GM21576 (cell line): ENCODE measurements around the gene ISLR2.

Source experiments
- ATAC-seq: cut with Tn5 transposase; IDR thresholded peaks from one replicate; pipeline ENCODE4 v1.9.1; 2021; ENCODE audit warnings: mild to moderate bottlenecking, moderate library complexity; ENCODE audit not compliant: unreplicated experiment

ISLR2 gene

DNA sequence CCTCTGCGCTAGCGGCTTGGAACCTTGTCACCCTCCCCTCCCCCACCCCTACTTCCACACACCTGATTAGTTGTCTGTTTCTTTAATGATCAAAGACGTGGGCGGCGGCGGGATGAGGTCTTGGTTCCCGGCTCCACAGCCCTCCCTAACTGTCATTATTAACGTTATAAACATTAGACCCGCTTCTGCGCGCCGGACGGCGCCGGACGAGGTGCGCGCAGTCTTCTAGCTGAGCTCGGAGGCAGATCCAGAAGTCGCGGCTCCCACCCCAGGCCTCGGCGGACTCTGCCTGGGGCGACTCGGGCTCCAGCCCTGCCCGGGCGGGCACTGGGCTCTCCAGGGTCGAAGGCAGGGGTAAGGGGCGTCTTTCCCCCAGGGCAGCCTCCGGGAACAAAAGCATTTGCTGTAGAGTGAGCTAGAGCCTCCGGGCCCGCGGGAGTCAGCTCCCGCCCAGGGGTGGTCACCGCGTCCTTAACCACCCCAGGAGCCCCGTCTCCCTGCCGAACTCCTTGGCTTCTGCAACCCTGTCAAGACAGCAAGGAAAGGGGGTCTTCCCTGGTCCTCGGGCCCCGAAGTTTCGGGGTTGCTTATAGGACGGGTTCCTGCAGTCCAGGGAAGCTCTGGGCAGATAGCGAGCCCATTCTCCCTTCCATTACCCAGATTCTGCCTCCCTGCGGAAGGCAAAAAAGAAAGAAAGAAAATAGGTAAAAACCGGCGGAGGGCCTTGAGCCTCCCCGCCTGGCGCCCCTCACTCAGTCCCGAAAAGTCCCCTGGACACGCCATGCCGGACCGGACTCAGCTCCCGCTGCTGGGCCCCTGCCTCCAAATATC lies 2.2 kb upstream of the ISLR2 start:
- no peak for ATAC-seq

DNA sequence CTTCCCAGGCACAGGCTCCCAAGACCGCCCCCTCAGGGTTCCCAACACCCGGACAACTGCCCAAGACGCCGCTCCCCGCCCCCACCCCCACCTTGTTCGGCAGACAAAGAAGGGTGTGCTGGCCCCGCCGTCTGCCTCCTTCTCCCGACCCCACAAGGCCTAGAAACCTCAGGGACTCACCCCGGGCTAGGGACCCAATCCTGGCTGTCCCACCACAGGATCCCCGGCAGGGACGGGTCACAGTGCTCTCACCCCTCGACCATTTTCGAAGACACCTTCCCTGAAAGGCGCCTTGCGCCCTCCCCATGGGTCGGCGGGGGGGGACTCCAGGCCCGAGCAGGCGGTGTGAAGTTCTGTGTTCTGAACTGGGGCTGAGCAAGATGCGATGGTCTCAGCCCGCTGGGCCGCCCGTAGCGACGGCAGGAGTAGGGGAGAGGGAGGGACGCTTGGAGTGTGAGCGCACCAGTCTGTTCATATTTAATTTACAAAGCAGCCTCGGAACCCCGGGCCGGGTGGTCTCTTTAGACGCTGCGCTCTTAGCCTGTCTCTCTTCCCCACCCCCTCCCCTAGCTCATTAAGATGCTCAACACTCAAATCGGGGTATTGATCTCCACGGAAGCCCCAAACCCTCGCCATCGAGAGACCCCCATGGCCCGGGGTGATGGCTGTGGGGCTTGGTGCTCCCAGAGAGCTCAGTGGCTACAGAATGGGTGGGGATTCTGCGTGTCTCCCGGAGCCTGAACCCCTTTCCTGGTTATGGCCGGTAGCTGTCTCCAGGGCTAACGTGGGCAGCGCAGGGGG lies 1.4 kb upstream of the ISLR2 start:
- ATAC-seq, result no peak

DNA sequence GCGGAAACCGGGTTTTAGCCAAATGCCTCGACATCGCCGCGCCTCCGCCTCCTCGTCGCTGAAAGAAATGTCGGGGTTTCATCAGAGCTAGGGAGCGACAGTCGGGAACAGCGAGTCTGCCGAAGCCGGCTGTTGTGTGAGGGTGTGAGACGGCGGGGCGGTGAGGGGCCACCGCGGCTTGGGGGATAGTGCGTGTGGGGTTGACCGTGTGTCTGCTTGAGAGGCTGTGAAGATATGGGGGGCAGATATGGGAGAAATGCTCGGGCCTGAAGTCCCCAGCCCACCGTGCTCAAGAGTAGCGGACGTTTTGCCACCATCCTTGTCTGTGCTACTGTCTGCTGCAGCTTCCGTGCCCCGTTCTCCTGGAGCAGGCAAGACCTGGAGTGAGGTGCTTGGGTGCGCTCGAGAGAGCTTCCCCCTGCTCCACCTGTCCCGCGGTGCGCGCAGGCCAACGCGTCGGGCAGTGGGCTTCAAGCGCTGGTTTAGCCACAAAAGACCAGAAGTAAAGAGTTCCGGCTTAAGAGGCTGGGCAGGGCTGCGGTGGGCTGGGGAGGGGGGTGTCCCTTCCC lies 716 bp upstream of the ISLR2 start:
- no peak for ATAC-seq

DNA sequence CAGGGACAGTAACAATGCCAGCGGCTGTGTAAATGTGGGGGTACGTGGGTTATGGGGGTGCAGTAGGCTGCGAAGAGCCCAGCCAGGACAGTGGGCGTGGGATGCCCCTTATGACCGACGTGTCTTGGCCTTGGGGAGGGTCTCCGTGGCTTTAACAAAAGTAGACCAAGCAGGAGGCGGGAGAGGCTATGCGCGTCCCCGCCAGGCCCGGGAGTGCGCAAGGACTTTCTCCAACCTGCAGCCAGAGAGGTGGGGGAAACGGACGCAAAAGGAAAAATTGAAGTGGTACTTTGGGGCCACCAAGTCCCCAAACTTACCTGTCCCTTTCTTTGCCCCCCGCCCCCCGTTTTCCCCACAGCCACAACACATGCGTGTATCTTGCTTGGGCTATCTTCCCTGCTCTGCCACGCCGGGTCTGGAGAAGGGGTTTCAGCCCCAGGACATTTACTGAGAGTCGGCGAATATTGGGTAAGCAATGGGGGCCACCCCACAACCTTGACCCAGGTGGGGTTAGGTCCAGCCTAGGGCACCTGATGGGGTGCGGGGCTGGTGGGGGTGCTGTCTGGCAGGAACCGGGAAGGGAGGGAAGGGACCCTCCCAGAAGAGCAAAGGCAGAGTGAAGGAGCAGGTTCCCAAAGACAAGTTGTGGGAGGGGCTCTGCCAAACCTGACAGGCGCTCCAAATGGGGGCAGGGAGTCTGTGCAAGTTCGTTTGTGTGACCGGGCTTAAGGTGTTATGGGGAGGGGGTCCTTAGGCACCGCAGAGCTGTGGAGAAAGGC lies 652 bp downstream of the ISLR2 start:
- ATAC-seq, result no peak

DNA sequence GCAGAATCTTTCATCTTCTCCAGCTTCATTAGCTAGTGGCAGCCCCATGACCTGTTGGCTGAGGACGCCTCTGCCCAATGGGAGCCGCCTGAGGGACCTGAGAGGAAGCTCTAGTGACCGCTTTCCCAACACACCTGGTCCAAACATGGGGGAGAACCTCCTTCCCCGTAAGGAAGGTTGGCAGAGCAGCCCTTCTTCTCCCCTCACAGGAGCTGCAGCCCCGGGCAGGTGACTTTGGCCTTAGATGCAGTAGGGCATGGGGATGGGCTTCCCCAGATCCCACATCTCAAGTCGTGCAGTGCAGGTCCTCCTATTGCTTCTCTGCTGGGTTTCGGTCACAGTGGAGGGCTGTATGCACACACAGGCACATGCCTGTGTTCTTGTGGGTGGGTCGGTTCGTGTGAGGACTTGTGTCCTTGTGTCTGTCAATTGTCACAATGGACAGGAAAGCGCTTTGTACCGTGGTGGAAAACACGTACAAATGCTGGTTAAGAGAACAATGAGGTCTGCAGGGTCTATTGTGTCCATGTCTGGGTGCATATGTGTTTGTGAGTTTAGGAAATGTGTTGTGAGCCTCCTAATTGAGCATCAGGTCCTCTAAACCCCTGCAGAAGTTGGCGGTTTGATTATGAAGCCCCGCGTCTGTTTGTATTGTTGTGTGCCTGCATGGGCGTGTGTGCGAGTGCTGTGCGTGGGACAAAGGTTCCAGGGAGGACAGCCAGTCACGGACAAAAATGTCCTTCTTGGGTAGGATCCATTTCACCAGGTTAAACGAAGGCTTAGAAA lies 1.4 kb downstream of the ISLR2 start:
- ATAC-seq, result no peak

DNA sequence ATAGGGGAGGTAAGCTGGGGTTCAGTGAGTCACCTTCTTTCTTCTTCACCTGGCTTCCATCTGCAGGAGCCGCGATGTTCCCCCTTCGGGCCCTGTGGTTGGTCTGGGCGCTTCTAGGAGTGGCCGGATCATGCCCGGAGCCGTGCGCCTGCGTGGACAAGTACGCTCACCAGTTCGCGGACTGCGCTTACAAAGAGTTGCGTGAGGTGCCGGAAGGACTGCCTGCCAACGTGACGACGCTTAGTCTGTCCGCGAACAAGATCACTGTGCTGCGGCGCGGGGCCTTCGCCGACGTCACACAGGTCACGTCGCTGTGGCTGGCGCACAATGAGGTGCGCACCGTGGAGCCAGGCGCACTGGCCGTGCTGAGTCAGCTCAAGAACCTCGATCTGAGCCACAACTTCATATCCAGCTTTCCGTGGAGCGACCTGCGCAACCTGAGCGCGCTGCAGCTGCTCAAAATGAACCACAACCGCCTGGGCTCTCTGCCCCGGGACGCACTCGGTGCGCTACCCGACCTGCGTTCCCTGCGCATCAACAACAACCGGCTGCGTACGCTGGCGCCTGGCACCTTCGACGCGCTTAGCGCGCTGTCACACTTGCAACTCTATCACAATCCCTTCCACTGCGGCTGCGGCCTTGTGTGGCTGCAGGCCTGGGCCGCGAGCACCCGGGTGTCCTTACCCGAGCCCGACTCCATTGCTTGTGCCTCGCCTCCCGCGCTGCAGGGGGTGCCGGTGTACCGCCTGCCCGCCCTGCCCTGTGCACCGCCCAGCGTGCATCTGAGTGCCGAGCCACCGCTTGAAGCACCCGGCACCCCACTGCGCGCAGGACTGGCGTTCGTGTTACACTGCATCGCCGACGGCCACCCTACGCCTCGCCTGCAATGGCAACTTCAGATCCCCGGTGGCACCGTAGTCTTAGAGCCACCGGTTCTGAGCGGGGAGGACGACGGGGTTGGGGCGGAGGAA lies 2.6 kb downstream of the ISLR2 start:
- ATAC-seq, result no peak

DNA sequence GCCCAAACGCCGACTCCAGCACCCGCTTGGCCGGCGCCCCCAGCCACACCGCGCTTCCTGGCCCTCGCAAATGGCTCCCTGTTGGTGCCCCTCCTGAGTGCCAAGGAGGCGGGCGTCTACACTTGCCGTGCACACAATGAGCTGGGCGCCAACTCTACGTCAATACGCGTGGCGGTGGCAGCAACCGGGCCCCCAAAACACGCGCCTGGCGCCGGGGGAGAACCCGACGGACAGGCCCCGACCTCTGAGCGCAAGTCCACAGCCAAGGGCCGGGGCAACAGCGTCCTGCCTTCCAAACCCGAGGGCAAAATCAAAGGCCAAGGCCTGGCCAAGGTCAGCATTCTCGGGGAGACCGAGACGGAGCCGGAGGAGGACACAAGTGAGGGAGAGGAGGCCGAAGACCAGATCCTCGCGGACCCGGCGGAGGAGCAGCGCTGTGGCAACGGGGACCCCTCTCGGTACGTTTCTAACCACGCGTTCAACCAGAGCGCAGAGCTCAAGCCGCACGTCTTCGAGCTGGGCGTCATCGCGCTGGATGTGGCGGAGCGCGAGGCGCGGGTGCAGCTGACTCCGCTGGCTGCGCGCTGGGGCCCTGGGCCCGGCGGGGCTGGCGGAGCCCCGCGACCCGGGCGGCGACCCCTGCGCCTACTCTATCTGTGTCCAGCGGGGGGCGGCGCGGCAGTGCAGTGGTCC lies 3.5 kb downstream of the ISLR2 start:
- ATAC-seq, result no peak

DNA sequence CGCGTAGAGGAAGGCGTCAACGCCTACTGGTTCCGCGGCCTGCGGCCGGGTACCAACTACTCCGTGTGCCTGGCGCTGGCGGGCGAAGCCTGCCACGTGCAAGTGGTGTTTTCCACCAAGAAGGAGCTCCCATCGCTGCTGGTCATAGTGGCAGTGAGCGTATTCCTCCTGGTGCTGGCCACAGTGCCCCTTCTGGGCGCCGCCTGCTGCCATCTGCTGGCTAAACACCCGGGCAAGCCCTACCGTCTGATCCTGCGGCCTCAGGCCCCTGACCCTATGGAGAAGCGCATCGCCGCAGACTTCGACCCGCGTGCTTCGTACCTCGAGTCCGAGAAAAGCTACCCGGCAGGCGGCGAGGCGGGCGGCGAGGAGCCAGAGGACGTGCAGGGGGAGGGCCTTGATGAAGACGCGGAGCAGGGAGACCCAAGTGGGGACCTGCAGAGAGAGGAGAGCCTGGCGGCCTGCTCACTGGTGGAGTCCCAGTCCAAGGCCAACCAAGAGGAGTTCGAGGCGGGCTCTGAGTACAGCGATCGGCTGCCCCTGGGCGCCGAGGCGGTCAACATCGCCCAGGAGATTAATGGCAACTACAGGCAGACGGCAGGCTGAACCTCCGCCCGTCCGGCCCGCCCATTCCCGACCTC lies 4.1 kb downstream of the ISLR2 start:
- no peak for ATAC-seq

DNA sequence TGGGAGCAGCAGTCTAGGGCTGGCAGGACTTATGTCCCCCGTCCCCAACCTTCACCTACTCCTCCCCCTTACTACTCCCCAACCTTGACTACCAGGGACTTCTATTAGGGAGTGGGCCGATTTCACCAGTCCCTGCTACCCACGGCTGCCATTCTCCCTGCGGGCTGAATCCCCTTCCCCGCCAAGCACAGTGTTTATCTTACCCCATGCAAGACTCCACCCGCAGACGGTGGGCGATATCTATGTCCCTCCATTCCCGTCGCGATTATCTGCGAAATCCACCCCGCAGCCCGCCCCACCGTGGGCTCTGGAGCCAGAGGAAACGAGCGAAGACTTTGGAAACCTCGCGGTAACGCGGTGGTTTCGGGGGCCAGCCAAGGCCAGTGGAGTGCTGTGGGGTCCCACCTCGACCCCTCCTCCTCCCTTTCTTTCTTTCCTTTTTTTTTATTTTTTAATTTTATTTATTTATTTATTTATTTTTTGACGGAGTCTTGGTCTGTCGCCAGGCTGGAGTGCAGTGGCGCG lies 4.7 kb downstream of the ISLR2 start:
- ATAC-seq, result no peak

DNA sequence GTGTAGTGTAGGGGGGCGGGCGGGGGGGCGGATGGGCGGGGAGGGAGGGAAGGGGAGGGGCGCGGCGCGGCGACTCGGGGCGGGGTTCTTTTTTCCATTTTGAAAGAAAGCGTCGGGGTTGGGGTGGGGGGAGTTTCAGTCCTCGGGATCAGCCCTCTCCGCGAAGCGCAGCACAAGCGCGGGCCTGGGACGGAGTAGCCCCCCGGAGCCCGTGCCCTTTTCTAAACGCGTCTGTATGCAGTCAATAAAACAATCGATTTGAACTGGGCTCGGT lies 6.1 kb downstream of the ISLR2 start:
- no peak for ATAC-seq

DNA sequence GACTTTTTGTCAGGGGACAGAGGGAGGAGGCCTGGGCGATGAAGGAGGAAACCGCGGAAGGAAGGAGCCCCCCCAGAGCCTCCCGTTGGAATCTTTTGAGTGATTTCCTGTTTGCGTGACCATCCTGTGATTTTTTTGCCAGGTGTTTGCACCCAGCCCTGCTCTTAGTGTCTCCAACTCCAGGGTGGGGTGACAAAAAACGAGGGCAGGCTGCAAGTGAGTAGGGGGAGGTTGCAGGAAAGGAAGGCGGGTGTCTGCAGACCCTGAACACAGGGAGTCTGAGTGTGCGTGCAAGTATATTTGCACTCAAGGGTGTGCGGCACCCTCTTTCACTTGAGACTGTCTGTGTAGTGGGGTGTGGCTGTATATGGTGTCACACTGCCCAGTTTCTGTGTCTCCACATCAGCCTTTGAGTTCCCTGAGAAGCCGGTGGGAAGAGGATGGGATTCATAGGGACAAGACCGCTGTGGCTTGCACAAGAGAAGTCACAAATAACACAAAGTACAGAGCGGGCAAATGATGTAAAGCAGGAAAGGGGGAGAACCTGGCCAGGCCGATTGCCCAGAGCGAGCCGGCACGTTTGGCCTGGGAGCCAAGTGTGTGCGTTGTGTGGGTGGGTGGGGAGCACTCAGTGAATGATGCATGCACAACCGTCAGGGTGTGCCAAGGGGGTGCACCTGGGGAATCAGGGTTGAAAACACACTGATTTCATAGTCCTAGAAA lies 6.6 kb downstream of the ISLR2 start:
- no peak for ATAC-seq

DNA sequence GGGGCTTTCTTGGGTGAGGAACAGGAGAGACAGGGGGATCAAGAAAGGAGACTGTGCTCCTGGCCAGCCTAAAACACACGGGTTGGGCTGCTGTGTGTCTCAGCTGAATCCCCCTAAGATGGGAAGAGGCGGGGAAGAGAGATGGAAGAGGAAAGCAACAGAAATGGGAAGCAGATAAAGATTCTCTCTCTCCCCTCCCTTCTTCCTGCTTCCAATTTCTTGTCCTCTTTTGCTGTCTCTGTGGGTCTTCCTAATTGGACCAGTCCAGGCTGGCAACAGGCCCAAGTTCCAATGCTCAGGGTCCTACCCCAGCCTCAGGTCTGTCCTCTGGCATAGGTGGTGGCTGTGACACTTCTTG lies 7.1 kb downstream of the ISLR2 start:
- ATAC-seq, result no peak

DNA sequence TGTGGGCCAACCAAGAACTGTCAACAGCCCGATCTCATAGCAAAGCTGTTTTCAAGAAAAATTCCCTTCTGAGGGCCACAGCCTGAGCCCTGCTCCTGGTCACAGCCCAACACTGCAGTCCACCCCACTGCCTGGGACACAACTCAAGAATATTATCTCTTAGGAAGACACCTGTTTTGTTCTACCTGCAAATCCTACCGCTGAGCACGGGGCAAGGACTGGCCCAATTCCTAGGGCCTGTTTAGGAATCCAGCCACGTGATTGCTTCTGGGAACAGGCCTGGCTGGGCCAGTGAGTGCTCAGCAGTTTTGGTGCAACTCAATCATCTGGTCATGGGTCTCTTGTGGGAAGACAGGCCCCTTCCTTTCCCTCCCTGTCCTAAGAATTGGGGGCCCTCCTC lies 8.3 kb downstream of the ISLR2 start:
- ATAC-seq, result no peak

DNA sequence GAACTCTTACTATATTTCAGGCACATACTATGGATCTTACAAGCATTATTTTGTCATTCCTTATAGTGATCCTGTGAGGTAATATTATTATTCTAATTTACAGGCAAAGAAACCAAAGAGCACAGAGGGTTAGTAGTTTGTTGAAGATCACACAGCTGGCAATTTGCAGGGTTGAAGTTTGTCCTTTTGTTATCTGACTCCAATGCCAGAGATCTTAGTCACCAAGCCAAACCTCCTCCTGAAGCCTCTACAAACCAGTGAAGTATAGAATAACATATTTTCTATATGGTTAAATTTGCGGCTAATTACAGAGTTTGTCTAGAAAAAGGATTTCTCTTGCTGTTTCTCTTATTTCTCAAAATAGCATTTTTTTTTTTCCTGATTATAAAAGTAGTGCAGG lies 11.2 kb downstream of the ISLR2 start:
- ATAC-seq, result no peak

DNA sequence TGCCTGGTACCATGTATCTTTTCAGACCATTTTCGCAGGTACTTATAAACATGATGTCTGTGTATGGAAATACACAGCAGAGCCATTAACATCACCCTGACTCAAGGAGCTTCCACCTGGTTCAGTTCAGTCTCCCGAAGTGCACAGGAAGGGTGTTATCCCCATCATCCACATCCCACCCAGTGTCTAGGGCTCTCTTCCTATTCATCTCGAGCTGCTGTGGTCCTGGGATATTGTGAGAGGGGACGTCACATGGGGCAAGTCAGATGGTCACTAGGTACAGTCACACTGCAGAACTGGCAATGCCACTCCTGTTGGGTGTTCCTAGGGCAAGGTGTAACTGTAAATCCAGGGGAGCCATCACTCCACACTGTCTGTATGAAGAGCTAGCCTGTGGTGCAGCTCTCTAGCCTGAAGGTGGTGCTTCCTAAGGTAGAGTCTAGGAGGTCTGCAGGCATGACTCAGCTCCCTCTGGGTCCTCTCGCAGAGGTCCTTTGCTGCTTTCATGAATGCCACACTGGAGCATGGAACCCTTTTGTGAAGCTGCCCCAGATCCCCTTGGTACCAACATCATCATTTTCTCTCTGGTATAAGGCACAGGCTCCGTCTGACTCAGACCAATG lies 13.9 kb downstream of the ISLR2 start:
- no peak for ATAC-seq

DNA sequence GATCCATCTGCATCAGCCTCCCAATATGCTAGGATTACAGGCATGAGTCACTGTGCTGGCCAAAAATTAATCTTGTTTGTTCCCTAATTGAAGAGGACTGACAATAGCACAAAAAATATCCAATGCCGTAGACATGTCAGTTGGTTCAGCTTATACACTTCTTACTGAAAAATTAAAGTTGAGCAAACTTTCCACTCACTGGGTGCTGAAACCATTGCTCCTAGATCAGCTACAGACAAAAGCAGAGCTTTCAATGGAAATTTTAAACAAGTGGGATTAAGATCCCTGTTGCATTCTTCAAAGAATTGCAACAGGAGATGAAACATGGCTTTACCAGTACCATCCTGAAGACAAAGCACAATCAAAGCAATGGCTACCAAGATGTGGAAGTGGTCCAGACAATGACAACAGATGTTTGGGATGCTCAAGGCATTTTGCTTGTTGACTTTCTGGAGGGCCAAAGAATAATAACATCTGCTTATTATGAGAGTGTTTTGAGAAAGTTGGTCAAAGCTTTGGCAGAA lies 16.0 kb downstream of the ISLR2 start:
- ATAC-seq, result no peak

DNA sequence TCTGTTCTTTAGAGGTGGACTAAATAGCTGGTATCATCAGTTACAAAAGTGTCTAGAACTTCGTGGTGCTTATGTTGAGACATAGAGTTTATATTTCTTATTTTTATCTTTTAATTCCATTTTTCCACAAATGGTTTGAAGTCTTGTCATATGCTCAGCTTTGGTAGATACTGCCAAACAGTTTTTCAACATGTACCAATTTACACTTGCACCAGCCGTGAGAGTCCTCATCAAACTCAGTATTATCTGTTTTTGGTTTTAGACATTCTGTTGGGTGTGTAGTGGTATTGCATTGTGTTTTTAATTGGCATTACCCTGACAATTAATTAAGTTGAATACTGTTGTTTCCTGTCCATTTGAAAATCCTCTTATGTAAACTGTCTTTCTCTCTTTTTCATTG lies 16.7 kb downstream of the ISLR2 start:
- ATAC-seq, result no peak
